DMS53 (cell line): ENCODE results near the gene GABRB3.

Experiments used
- DNase-seq: peaks from one replicate; lab custom pipeline; 2025; lab: John Stamatoyannopoulos, UW

The GABRB3 gene

GRCh38 chr15:26630857-26631256, 142.0 kb downstream of the GABRB3 start:
- no peak for DNase-seq

DNA sequence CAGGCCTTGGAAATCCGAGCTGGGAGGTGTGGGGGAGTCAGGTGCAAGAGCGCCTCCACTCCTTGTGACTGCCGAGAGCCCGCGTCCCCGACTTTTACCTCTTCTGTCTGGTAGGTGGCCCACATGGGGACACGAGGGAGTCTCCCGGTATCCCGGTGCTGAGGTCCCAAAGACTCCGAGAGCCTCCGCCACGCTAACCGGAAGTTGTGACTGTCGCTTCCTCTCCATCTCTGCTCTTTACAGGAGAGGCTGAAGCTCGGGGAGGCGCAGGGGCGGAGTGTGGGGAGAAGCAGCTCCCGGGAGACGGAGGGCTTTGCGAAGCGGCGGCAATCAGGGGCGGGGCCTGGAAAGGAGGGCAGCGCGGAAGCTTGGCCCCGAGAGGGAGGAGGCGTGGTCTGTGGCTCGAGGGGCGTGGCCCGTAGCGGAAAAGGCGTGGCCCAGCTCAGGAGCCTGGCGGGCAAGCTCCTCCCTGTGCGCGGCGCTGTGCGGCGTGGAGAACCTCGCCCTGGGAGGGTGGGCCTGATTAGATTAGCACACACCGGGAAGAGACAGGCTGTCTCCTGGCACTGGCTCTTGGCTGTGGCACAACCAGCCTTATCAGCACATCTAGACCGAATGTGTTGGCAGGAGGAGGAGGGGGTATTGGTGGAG, 143.9 kb downstream of the GABRB3 start:
- DNase-seq, result peak; percentile 6

DNA sequence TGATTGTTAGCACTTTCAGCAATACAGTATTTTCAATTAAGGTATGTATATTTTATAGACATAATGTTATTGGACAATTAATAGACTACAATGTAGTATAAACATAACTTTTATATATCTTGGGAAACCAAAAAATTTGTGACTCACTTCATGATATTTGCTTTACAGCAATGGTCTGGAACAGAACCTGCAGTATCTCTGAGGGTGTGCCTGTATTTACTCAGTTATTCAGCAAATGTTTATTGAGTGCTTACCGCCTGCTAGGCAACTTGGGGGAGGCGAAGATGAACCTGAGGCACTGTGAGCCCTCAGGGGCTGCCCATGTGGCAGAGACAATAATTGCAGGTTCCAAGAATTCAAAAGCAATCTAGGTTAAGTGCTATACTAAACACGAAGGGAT, 144.8 kb downstream of the GABRB3 start:
- no peak for DNase-seq

GRCh38 chr15:26624128-26624527, 148.7 kb downstream of the GABRB3 start:
- no peak for DNase-seq

- DNase-seq, result no peak
These were observed 149.8 kb downstream of the GABRB3 start for GRCh38 chr15:26623071-26623470.

DNA sequence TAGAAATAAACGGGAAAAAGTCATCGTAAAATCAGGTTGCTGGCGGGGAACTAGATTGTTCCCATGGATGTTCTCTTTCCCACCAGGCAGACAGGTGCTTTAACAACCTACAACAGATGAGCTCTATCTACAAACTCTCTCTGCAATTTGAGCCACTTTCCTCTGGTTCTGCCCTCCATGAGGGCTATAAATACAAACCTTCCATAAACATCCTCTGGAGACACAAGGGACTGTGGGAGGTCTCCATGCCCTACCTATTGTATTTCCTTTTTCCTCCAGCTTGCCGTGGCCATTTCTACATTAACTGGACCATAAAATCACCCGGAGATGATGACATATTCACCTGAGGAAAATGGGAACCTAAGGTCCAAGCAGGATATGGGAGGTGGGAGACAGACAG, 151.1 kb downstream of the GABRB3 start:
- no peak for DNase-seq

GRCh38 chr15:26620528-26621458, 152.1 kb downstream of the GABRB3 start:
- no peak for DNase-seq

- no peak for DNase-seq
These were observed 157.0 kb downstream of the GABRB3 start for GRCh38 chr15:26615927-26616302.

GRCh38 chr15:26615188-26615926, 157.5 kb downstream of the GABRB3 start:
- no peak for DNase-seq

DNA sequence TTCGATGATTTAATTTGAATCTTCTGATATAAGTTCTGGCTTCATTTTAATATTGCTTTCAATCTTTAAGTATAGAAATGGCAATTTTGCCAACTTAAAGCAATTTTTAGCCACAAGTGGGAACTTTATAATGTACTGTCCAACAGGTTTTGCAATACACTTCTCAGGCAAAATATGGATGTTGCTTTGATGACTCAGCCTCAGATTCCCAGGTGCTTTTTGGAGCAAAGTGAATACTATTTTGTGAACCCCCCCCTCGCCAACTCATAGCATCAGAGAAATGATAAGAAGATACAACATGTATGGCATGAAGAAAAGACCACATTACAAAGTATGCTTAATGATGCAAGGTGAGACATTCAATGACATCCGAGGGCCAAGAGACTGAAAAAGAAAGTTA, 158.1 kb downstream of the GABRB3 start:
- DNase-seq, result no peak

DNA sequence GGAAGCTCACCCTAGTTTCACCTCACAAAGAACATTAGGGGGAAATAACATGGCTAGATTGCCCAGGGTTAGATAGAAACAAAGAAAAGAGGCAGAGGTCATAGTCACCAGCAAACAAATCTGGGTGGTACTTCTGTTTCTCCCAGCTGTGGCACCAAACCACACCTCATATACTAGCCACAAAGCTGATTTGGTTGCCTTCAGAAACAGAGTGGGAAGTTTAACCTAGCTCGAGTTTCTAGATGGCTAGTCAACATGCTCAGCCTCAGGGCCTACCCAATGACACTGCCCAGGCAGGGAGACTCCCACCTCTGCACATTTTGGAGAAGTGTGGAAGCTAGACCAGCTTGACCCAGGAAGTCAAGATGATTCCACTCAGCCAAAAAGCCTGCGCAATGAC, 174.2 kb downstream of the GABRB3 start:
- no peak for DNase-seq

DNA sequence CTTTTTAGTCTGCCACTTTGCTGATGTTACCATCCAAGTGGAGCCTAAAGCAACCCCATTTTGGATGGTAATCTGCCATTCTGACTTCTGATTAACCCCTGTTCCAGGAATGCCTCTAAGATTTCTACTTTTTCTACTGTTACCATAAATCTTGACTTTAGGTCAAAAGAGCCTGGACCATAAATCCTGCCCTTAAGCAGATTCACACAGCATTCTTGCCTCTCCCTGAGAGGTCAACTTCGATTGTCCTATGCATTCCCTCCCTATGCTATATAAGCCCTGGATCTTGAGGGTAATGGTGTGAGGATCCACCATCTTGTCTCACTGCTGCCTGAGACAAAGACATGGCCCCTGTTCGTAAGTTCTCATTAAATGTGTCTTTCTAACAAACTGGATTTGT, 177.3 kb downstream of the GABRB3 start:
- no peak for DNase-seq

GRCh38 chr15:26590676-26591075, 182.2 kb downstream of the GABRB3 start:
- no peak for DNase-seq

GRCh38 chr15:26582840-26583239, 190.0 kb downstream of the GABRB3 start:
- no peak for DNase-seq

DNA sequence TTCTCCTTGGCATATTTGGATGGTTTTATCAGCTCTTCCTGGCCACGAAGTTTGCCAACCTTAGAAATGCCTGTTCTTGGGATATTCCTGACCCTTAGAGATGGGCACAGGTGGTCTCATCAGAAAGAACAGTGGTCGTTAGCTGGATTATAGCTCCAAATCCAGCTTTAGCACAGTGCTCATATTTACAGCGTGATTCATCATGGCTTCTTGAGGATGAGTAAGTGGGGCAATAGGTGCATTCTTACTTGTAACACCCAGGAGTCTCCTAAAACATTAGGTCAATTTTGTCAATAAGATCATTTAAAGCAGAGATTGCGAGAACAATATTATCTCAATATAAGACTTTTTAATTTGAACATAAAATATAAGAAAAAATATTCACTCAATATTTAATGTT, 191.9 kb downstream of the GABRB3 start:
- no peak for DNase-seq

DNA sequence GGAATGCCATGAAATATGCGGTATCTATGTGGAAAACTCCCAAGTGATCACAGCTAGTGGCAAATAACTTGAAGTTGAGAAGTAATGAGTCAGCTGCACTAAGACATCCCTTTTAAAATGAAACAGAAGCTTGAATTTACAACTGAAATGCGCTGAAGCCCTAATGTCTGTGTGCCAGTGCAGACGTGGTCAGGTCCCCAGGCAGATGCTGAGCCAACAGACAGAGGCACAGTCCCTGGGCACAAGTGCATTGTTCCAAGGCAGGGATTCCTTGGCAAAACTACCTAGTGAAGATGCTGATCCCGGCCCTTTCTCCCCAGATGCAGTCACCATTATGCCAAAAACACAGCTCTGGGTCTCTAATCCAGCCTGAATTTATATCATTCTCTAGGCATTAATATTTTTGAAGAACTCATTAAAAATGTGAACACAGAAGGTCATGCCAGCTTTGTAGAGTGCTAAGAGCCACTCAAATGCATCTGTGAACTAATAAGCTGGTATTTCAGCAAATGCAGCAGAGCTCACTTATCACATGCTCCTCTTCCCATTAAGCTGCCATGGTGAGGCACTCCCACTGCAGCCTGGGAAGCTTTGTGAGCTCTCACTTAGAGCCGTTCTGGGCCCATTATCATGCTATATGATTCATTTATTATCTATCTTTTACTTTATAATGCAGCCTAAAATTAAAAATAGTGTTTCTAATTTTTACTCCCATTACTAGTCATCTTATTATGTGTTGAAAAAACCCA, 200.1 kb downstream of the GABRB3 start:
- DNase-seq, result no peak

DNA sequence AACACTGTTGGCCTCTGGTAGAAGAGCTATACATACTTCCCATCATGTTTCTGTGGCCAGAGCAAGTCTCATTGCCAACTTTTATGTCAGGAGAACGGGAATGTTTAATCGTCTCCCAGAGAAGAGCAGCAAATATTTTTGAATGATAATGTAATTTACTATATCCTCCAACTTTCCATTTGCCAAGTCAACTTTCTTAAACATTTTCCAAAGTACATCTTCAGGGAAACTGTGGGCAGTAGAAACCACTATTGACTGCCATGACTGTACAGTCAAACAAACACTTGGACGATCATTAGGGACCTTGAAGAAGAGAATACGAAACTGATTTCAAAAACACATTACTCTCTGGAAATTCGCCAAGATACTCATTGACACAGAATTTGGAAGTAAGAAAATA, 201.5 kb downstream of the GABRB3 start:
- no peak for DNase-seq

GRCh38 chr15:26565542-26565941, 207.3 kb downstream of the GABRB3 start:
- no peak for DNase-seq

GRCh38 chr15:26564361-26564760, 208.5 kb downstream of the GABRB3 start:
- DNase-seq, result no peak

- no peak for DNase-seq
These were observed 210.5 kb downstream of the GABRB3 start for GRCh38 chr15:26562336-26562735.

DNA sequence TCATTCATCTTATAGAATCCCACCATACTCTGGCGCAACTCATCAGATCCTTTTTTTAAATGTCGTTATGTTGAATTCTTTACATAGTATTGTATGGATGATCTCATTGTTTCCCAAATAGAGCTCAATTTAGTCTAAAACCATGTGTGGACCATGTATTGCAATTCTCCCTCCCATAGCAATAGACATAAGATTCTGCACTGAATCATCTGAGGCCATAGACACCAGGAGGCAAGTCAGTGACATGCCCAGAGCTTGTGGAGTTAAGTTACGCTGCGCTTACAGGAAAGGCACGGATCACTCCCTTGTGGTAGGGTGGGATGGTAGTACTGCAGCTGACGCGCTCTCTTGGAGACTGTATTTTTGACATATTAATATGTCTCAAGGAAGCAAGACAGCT, 211.0 kb downstream of the GABRB3 start:
- no peak for DNase-seq

DNA sequence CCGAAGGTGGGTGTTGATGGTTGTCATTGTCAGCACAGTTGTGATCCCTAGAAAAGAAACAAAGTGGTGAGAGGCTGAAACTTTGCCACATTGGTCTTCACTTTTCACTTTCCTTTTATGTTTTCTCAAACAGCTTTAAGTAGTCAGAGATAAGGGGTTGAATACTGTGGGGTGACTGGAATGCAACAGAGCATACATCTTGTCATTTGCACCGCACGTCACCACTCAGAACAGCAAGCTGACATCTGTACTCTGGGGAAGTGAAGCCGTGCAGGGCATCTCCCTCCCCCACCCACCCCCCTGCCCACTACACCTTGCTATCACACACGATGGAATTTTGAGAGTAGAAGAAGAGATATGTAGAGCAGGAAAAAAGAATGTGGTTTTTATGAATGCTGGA, 211.7 kb downstream of the GABRB3 start:
- no peak for DNase-seq
